Measurements from ENCODE around the gene CHRNA5. TPM values are rescaled to one million over a fixed set of nuclear protein-coding genes. Genes with fewer than 3 reads are reported as not detected.
A peak's percentile ranks its signal among the peaks of the same experiment; 100 is the strongest.

CHRNA5 gene
- total RNA-seq, 1 donor, result 2.2 TPM

GRCh38 chr15:78619022-78619950 is 54.0 kb downstream of the CHRNA5 start:
- no peak for TF ChIP-seq CTCF (IDR thresholded peaks at IDR 0.05; ENCODE audit: insufficient read depth, low read depth, low read length)
- H3K4me3 ChIP-seq (ENCODE audit: low read depth, low read length), result no peak overlapping the region
- DNase-seq (ENCODE audit: low read depth), result peak; percentile 51

DNA sequence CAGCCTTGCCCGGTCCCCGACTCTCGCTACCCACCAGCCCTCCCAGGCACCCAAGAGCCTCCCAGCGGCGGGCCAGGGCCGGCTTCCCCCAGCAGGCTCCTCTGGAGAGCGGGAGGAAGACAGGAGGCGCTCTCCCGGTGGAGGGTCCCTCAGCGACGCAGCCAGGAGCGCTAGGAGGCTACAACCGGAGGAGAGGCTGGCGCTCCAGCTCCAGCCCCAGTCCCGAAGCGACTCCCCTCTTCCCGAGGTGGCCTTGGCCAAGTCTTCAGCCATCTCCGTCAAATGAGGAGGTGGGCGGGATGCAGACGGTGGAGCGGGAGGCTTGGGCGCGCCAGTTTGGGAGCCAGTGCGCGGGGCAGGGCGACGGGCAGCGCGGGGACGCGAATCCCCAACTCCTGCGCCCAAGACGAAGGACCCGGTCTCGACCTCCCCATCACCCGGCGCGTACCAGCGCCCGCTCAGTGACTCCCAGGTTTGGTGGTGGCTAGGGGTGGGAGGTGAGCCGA is 54.8 kb downstream of the CHRNA5 start:
- H3K4me3 ChIP-seq (ENCODE audit: low read depth, low read length), result no peak overlapping the region
- TF ChIP-seq CTCF (IDR thresholded peaks at IDR 0.05; ENCODE audit: insufficient read depth, low read depth, low read length), result peak; percentile 12
- DNase-seq (ENCODE audit: low read depth), result no peak

GRCh38 chr15:78620527-78621421 is 55.5 kb downstream of the CHRNA5 start, which contains the start of gene CHRNA3:
TSS of gene CHRNA3 (minus strand) at chr15:78620996. CDS start at chr15:78620794, 202 bp downstream.
- no peak for DNase-seq (ENCODE audit: low read depth)
- no peak within 1 kb of the TSS for H3K4me3 ChIP-seq (ENCODE audit: low read depth, low read length)
- no peak for TF ChIP-seq CTCF (IDR thresholded peaks at IDR 0.05; ENCODE audit: insufficient read depth, low read depth, low read length)

DNA sequence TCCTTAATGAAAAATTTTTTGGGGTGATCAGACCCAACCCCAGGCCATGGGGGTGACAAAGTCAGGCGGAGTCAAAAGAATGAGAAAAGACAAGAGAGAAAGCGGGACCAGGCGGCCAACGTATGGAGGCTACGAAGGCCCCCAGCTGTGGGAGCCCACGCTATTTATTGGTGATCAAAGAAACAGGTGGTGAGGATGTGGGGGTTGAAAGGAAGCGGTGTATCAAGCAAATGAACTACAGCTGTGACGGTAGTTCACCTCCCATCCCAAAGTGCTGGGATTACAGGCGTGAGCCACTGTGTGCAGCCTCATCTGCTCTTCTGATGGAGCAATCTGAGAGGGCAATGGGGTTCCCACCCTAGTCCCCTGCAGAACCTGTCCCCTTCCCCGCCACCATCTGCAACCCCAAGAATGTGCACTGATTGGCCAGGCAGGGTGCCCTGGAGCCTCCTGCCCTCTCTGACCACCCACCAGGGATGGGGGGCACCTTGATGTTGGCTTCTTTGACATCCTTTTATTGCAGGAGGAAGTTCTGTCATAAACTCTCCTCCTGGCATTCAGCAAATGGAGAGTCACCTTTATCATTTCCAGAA is 56.6 kb downstream of the CHRNA5 start:
- no peak for TF ChIP-seq CTCF (IDR thresholded peaks at IDR 0.05; ENCODE audit: insufficient read depth, low read depth, low read length)
- no peak overlapping the region for H3K4me3 ChIP-seq (ENCODE audit: low read depth, low read length)
- DNase-seq (ENCODE audit: low read depth), result no peak

- no peak for TF ChIP-seq CTCF (IDR thresholded peaks at IDR 0.05; ENCODE audit: insufficient read depth, low read depth, low read length)
- H3K4me3 ChIP-seq (ENCODE audit: low read depth, low read length), result no peak overlapping the region
- no peak for DNase-seq (ENCODE audit: low read depth)
Observed at GRCh38 chr15:78623786-78624497, 58.6 kb downstream of the CHRNA5 start.

Measured in fibroblast of villous mesenchyme (primary cell).